ENCODE results near the gene CPTP.

CPTP gene

DNA sequence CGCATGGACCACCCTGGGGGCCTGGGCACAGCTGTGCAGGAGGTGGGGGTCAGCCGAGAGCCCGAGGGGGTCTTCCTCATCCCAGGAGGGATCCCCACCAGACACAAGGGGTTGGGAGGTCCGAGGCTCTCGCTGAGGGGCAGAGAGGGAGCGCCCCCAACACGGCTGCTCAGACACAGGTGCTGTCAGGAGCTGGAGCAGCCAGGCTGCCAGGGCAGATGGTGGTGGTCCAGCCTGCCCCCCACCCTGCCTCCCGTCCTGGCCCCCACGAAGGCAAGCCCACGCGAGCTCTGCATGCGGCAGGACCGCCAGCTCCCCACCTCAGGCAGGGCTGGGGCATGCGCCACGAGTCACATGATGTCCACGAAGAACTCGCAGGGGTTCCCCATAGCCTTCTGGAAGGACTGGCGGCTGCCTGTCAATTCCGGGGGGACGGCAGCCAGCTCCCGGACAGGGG is 11.2 kb downstream of the CPTP start:
- DNase-seq (ENCODE audit: low spot score): no peak

DNA sequence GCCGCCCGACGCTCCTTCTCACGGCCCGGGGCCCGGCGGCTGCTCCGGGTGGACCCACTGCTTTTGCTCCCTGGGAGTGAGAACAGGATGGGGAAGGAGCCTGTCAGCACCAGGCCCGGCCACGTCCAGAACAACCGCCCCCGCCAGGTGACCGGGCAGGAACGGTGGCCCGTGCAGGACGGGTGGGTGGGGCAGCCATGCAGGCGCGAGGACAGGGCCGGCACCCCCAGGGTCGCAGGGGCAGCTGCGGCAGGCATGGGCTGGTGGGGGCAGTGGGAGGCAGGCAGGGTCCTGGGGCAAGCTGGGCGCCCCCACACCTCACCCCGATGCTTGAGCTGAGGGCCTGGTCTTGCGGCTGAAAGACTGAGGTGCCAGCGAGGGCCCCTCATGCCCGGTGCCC is 11.8 kb downstream of the CPTP start:
- no peak for DNase-seq (ENCODE audit: low spot score)

DNA sequence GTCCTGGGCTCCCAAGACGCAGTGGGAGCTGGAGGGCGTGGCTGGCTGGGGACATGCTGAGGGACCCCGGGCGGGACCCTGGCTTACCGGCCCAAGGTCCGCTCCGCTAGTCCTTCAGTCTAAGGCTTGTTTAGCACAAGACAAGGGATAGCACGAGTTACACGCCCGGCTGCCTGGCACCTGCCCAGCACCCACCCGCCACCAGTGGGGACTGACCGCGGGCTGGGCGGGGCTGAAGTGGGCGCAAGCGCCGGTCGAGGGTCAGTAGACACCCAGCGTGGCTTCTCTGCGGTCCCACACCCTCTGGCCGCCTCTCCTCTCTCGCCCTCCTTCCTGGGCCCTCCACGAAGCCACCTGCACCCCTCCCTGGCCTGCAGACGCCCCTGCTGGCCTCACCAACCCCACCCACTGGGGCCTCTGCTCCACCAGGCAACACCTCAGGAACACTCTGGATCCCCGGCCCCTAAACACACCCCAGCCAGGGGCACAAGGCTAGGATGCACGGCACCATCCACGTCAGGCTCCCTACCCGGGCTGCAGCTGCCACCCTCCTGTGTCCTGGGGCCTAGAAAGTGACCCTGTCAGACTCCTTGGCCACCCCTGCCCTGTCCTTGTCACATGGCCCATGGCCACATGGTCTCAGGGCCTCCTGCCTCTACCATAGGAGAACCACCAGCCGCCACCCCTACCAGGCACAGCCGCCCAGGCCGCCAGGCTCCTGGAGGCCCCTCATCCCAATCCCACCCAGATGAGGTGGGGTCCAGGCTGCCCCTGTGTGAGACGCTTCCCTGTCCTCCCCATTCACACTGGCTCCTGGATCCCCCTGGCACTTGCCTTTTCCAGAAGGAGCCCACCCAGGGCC is 12.6 kb downstream of the CPTP start:
- DNase-seq (ENCODE audit: low spot score): no peak

DNA sequence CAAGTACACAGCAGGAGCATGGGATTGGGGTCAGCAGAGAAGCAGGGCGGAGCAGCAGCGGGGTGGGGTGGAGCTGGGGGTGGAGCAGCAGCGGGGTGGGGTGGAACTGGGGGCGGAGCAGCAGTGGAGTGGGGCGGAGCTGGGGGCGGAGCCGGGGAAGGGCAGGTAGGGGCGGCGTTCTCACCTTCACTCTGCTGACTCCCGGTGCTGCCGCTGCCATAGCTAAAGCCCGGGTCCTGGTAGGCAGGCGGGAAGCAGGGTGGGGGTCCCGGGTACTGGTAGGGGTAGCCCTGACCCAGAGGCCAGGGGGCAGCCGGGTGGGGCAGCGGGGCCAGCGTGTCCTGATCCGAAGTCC is 13.2 kb downstream of the CPTP start:
- DNase-seq (ENCODE audit: low spot score): no peak

DNA sequence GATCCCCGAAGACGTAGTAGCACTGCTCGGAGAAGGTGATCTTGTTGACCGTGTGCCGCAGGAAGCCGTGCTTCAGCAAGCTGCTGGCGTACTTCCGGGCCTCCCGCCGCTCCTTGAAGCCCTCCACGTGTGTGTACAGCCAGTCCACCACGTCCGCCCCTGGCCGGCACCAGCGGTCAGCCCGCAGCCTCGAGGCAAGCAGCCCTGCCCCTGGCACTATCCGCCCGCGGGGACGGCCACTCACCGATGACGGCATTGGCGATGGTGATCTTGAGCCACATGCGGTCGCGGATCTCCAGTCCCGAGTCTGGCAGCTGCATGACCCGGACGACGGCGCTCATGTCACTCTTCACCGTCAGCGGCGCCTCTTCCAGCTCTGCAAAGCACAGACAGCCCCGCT is 13.7 kb downstream of the CPTP start:
- DNase-seq (ENCODE audit: low spot score): no peak

DNA sequence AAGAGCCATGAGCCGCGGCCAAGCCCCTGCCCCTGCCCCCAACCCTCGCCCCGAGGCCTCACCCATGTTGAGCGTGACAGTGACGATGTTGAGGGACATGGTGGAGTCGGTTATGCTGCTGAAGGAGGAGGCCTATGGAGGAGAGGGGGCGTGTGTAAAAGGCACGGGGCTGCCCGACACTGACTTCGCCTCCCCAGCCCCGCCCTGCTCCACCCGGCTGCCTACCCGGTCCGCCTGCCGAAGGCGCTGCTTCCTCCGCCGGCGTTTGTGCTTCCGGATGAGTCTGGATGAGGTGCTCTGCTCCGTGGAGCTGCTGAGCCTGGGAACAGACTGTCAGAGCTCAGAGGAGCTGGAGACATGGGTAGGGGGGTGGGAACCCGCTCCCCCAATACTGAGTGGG is 15.6 kb downstream of the CPTP start:
- no peak for DNase-seq (ENCODE audit: low spot score)

DNA sequence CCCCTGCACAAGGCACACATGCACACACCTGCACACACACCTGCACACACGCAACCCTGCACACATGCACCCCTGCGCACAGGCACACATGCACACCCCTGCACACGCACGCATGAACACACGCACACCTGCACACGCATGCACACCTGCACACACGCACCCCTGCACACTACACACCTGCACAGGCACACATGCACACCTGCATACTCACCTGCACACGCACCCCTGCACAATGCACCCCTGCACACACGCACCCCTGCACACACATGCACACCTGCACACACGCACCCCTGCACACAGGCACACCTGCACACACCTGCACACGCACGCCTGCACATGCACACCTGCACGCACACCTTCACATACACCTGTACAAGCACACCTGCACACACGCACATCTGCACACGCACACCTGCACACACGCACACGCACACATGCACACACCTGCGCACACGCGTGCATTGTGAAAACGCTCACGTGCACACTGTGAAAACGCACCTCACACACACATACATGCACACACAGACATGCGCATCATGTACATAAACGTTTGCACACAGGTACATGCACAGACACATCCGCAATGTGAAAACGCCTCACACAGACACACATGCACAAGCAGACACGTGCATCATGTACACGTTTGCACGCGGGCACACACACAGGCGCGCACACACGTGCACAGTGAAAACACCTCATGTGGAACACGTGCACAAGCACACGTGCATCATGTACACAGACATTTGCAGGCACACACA is 16.4 kb downstream of the CPTP start:
- DNase-seq (ENCODE audit: low spot score): no peak

DNA sequence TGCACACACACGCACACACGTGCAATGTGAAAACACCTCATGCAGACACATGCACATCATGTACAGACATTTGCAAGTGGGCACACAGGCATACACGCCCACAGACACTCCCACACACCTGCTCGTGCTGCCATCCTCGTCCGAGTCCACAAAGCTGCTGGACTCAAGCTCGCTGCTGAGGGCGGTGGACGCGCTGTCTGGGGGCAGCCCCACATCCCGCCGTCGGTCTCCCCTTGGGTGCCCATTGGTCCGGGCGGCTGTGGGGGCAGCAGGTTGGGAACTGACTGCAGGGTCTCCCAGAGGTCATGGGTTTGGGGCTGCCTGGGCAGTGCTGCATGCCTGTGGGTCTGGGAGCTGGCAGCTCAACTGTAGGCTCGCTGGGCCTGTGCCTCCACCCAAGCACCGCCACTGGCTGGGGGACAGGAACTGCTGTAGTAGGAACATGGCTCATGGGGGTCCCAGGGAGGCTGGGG is 17.0 kb downstream of the CPTP start:
- DNase-seq (ENCODE audit: low spot score): no peak

DNA sequence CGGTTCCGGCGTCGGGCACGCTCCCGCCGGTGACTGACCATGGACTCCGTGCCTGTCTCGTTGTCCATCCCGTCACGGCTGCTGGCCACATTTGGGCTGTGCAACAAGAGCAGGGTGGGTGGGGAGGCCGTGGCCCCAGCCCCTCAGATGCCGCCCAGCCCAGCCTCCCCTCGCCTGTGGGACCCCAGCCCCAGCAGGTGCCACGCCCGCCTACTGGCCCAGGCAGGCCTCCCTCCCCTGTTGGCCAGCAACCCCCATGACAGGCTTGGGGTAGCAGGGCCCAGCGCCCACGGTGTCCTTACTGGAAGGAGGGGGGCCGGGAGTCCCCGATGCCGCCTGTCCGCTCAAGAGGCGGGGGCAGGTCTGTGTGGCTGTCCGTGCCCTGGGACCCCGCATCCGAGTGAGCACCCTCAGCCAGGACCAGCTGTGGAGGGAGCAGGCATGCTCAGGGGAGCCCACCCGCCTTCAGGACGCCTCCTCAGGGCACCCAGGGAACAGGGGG is 17.5 kb downstream of the CPTP start:
- no peak for DNase-seq (ENCODE audit: low spot score)

DNA sequence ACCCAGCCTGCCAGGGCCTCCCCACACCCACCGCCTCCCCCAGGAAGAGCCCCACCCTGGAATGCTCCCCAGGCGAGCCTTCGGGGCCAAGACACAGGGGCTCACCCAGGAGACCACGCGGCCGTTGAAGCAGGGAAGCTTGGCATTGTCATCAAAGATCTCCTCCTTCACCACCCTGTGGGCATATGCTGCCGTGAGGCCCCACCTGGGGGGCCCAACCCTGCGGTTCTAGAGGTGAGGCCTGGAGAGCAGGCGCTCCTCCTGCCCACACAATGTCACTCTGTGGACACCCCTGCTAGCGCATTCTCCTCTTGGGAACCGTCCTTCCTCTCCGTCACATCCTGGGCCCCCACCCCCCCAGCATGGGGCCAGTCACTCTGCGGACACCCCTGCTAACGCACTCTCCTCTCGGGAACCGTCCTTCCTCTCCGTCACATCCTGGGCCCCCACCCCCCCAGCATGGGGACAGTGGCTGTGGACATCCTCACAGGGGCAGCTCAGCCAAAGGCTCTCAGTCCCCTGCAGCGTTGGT is 18.0 kb downstream of the CPTP start:
- no peak for DNase-seq (ENCODE audit: low spot score)

DNA sequence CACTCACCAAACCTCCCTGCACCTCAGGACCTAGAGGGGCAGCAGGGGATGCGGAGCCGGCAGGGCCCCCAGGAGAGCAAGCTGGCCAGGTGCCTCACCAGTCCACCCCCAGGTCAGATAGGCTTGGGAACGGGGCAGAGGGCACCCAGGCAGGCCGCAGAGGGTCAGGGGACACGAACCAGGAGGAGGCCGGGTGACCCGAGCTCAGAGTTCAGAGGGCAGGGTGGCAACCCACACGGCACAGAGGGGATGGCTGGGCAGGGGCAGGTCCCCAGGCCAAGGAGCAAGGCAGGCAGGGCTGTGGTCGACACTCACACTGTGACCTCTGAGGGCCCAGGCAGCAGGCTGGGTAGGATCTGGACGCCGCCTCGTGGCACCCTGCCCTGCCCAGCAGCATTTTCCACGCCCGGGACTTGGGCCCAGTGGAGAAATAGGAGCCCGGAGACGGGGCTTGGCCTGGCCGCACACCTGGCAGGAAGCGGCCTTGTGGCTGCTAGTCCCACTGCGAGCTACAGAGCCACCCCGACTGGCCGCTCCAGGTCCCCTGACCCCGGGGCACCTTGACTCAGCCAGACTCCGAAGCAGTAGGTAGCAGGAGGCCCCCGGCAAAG is 19.3 kb downstream of the CPTP start:
- DNase-seq (ENCODE audit: low spot score): no peak

DNA sequence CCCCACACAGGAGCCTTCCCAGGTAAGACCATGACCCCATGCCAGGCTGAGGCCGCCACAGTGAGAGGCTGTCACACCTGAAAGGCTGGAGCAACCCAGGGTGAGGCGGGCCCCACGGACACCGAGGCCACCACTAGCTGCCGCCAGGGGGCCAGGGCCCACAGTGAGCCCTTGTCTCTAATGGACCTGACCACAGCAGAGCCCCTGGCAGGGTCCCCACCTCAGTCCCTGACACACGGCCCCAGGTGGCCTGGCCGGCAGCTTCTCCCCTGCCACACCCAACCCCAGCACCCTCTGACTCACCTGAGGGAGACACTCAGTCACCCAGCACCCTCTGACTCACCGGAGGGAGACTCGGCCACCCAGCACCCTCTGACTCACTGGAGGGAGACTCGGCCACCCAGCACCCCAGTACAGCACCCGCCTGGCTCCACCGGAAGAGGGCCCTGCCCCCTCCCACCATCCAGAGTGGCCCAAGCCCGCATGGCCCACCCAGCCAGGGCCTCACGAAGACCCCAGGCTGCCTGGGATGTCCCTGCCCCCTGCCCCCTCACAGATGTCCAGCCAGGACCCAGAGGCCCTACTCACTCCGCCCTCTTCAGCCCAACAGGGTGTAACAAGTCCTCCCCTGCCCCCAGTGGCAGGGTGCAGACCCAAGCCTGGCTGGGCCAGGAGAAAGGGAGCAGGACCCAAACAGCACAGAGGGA is 20.2 kb downstream of the CPTP start:
- no peak for DNase-seq (ENCODE audit: low spot score)

DNA sequence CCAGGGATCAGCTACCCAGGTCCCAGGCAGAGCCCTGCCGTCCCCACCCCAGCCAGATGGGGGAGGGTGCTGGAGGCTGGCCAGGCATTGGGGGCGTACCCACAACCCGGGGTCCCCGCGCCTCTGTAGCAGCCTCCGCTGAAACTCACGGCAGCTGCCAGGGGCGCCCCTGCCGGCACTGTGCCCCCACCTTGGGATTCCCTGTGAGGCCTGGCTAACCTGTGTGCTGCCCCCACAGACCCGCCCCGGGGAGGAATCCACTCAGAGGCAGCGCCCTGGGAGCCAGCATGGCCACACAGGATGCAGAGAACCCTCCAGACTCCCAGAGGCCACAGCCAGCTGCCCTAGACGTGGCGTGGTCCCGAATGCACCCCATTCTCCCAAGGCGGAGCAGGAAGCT is 20.8 kb downstream of the CPTP start:
- no peak for DNase-seq (ENCODE audit: low spot score)

DNA sequence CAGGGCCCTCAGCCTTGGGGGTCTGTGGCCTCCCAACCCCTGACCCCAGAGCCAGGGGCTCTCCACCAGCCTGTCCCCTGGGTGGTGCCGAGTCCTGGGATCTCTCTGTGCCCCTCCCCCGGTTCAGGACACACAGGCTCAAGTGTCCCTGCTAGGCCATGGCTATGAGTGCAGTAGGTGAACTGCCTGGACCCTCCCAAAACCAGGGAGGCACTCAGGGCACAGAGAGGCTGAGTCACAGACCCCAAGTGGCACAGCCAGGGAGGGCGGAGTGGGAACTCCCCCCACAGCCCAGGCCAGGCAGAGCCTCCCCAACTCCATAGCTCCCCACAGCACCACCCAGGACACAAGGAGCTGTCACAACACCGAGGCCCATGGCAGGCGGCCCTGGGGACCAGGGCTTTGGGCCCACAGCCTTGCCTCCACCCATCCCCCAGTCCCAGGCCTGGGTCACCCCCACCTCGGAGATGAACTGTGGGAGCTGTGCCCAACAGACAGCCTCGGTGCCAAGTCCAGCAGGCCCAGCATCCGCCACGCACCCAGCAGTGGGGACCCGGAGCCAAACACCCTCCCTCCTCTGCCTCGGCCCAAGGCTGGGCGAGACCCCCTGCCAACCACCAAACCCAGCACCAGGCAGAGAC is 21.4 kb downstream of the CPTP start:
- DNase-seq (ENCODE audit: low spot score): no peak

DNA sequence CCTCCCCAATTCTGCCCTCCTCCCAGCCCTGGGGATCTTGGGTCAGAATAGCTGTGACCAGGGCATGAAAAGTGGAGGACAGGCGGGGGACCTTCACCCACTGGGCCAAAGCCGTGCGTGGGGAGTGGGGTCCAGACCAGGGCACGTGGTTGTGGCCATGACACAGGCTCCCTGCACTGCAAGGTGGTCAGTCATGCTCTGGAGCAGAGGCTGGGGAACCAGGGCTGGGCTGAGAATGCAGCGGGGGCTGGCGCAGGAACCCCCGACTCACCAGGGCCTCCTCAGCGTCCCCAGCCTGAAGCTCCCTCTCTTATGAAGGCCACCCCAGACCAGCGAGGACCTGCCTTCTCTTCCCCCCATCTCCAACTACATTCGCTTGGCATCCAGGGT is 21.9 kb downstream of the CPTP start:
- DNase-seq (ENCODE audit: low spot score): no peak

DNA sequence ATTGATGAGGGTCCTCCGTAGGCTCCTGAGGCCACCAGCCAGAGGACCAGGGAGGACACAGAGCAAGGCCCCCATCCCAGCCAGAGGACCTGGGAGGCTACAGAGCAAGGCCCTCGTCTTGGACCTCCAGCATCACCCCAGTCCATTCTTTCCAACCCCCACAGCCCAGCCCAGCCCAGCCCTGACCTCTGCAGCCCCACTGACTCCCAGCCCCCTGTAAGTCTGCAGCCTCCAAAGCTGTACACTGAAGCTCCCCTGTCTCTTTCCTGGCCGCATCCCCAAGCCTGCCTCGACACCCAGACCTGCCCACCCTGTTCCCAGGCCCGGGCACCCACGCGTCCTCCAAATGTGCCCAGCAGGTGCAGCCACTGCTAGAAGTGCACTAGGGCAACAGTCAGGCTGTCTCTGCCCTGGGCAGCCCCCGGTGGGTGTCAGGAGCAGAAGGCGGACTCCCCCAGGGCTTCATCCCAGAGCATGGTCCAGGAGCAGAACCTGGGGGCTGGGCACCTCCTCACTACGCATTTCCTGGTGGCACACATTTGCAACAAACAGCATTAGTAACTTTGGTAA is 22.5 kb downstream of the CPTP start:
- no peak for DNase-seq (ENCODE audit: low spot score)

DNA sequence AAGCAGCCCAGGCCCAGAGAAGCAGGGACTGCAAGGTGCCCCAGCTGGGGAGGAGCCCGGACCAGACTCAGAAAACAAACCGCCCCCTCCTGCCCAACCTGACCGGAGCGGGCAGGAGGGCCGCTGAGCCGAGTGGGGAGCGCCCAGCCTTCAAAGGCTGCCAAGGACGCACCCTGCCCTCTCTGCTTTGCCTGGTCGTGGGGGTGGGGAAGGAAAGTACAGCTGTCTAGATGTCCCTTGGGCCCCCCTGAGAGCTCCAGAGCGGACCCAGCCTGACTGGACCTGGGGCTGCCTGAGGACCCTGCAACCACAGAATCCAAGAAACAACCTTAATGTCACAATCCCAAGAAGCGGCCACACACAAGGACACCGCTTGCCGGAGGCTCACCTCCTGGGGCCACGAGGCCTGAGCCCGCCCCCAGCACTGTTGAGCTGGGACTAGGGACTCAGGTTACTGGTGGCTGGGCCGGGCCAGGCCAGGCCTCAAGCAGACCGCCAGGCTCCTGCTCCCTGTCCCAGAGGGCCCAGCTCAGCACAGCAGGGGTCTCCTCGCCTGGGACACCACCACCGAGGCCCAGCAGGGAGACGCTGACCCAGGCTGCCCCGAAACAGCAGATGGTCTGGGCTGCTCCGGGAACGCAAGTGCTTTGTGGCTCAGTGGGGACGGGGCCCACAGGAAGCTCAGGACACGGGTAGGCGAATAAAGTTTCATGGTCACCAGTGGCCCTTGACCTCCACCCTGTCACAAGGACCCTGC is 23.2 kb downstream of the CPTP start:
- no peak for DNase-seq (ENCODE audit: low spot score)

DNA sequence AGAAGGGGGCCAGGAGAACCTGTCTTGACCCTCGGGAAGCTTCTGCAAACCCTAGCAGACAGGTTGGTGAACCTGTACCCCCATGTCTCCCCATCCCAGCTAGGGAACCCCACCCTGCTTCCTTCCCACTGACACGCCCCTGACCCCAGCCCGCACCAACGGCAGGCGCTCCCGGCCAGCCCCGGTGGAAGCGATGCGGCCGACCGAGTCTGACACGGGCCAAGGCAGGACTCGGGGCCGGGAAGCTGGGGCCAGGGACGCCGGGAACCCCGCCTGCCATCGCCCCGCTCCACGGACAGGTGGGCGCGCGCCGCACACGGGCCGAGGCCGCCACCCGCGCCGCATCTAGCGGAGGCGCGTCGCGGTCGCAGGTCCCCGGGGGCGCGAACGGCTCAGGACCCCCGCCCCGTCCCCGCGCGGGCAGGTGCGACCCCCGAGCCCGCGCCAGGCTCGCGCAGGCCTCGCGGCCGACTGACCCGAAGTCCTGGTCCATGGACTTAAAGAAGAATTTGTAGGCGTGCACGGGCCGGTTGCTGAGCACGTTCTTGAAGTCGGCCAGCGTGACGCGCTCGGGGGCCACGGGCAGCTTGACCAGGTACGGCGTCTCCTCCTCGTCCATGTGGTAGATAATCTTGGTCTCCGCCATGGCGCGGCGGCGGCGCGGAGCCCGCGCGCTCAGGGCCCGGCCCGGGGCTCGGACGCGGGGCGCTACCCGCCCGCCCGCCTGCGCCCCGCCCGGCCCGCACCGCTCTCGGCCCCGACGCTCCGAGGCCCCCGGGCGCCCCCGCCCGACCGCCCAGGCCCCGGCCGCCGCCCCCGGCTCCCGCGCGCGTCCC is 24.0 kb downstream of the CPTP start:
- DNase-seq (ENCODE audit: low spot score): no peak

DNA sequence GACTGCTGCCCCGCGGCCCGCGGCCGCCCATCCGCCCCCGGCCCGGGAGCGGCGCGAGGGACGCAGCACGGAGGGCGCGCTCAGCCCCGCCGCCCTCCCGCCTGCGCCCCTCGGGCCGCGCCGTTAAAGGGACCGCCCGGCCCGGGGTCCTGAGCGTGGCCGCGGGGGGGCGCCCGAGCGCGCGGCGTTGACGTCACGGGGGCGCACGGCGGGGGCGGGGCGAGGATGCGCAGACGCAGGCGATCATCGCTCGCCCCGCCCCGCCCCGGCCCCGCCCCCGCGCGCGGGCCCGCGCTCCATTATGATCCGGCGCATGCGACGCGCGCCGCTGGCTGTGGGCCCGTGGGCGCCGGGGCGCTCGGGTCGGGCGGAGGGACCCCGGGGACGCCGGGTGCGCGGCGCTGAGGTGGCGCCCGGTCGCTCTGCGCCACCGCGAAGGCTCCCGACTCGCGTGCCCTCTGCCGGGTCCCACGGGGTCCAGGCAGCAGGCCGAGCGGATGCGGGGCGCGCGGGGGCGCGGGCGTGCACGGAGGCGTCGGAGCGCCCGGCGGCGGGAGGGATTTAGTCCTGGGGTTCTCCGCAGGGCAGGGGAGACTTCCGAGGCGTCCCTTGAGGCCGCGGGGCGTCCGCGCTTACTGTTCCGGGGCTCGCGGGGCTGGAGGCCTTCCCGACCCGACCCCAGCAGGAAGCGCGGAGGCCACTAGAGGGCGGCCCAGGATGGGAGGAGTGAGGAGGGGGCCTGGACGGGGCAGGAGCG is 24.8 kb downstream of the CPTP start, which contains the start of gene DVL1:
Gene DVL1 (minus strand): TSS at position 163 of the 757 bp plus-strand sequence. CDS start 353 bp downstream, outside the sequence.
- peak; percentile 59 for DNase-seq (ENCODE audit: low spot score)
